ENCODE measurements around the gene MCUB. TPM values are rescaled to one million over a fixed set of nuclear protein-coding genes. Genes with fewer than 3 reads are reported as not detected.

Gene MCUB
- total RNA-seq, 1 experiment from 2014 or later, result 18.6 TPM

- TF ChIP-seq, protein P1, sequence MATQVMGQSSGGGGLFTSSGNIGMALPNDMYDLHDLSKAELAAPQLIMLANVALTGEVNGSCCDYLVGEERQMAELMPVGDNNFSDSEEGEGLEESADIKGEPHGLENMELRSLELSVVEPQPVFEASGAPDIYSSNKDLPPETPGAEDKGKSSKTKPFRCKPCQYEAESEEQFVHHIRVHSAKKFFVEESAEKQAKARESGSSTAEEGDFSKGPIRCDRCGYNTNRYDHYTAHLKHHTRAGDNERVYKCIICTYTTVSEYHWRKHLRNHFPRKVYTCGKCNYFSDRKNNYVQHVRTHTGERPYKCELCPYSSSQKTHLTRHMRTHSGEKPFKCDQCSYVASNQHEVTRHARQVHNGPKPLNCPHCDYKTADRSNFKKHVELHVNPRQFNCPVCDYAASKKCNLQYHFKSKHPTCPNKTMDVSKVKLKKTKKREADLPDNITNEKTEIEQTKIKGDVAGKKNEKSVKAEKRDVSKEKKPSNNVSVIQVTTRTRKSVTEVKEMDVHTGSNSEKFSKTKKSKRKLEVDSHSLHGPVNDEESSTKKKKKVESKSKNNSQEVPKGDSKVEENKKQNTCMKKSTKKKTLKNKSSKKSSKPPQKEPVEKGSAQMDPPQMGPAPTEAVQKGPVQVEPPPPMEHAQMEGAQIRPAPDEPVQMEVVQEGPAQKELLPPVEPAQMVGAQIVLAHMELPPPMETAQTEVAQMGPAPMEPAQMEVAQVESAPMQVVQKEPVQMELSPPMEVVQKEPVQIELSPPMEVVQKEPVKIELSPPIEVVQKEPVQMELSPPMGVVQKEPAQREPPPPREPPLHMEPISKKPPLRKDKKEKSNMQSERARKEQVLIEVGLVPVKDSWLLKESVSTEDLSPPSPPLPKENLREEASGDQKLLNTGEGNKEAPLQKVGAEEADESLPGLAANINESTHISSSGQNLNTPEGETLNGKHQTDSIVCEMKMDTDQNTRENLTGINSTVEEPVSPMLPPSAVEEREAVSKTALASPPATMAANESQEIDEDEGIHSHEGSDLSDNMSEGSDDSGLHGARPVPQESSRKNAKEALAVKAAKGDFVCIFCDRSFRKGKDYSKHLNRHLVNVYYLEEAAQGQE (IDR thresholded peaks at IDR 0.05; ENCODE audit: low read depth), result no peak
These were observed 113.3 kb downstream of the MCUB start (continued) for GRCh38 chr4:109673303-109673702.

- no peak overlapping the region for H3K27ac ChIP-seq (ENCODE audit: low read depth, low read length)
- H3K4me2 ChIP-seq (ENCODE audit: low read length), result no peak overlapping the region
- H3K4me1 ChIP-seq (ENCODE audit: control insufficient read depth in 1 of 2, insufficient read depth in 2 of 2, low read length in 2 of 2), result no peaks in the 10 kb centered on the region
- H3K9ac ChIP-seq (ENCODE audit: low read length), result no peak overlapping the region
- H4K20me1 ChIP-seq (ENCODE audit: insufficient read depth), result no peaks in the 10 kb centered on the region
- no peaks in the 10 kb centered on the region for H3K27me3 ChIP-seq (ENCODE audit: insufficient read depth, low read length)
- ChIA-PET RAD21 (ENCODE audit: low non-redundant PET in 1 of 2, low total read pairs in 2 of 2, uncharacterized antibody in 2 of 2, unreplicated experiment in 2 of 2) (no interaction called here), POLR2A (no interaction called here), CTCF (no interaction called here)
- BruUV-seq (replicated peaks), result no TSS peak
- TF ChIP-seq SRF (IDR thresholded peaks at IDR 0.05; ENCODE audit: low read depth), result no peak
- no peak for TF ChIP-seq POLR2A (IDR thresholded peaks at IDR 0.05; ENCODE audit: borderline replicate concordance, extremely low read depth, insufficient read depth, insufficient read length)
- no peak for TF ChIP-seq JUND (IDR thresholded peaks at IDR 0.05)
- TF ChIP-seq YY1 (IDR thresholded peaks at IDR 0.05; ENCODE audit: extremely low read depth, insufficient replicate concordance, low read depth, low read length), result no peak
- TF ChIP-seq EGR1 (IDR thresholded peaks at IDR 0.05; ENCODE audit: low read depth), result no peak
- TF ChIP-seq ELF1 (IDR thresholded peaks at IDR 0.05; ENCODE audit: borderline replicate concordance, low read depth), result no peak
- TF ChIP-seq ZFX (IDR thresholded peaks at IDR 0.05), result no peak
- no peak for TF ChIP-seq ZNF274 (IDR thresholded peaks at IDR 0.05; ENCODE audit: low read depth, low read length)
- no peak for TF ChIP-seq EZH2phosphoT487 (IDR thresholded peaks at IDR 0.05; ENCODE audit: borderline replicate concordance)
- TF ChIP-seq CBX3 (IDR thresholded peaks at IDR 0.05; ENCODE audit: low read depth), result no peak
- TF ChIP-seq TCF7L2 (IDR thresholded peaks at IDR 0.05; ENCODE audit: borderline replicate concordance, extremely low read depth, insufficient read depth, insufficient read length), result no peak
- no peak for TF ChIP-seq CEBPB (IDR thresholded peaks at IDR 0.05; ENCODE audit: low read depth)
- TF ChIP-seq RAD21 (IDR thresholded peaks at IDR 0.05; ENCODE audit: low read depth), result no peak
- no peak for TF ChIP-seq FOSL1 (IDR thresholded peaks at IDR 0.05; ENCODE audit: low read depth)
- TF ChIP-seq, protein P2, sequence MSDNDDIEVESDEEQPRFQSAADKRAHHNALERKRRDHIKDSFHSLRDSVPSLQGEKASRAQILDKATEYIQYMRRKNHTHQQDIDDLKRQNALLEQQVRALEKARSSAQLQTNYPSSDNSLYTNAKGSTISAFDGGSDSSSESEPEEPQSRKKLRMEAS (IDR thresholded peaks at IDR 0.05), result no peak
- TF ChIP-seq SIN3A (IDR thresholded peaks at IDR 0.05; ENCODE audit: low read depth), result no peak
- no peak overlapping the region for H2AFZ ChIP-seq (ENCODE audit: low read depth, low read length, poor library complexity, severe bottlenecking)
- H3K4me3 ChIP-seq (replicated peaks in 1 of 2; ENCODE audit: low read depth in 1 of 2, low read length in 2 of 2), result no peak overlapping the region
- H3K9me3 ChIP-seq (ENCODE audit: control insufficient read depth in 1 of 2, insufficient read depth in 1 of 2, low read depth in 1 of 2, low read length in 2 of 2), result peaks cover 0 to 4% of the 10 kb centered on the region in 2 experiments; a peak in 1 of 4 replicates
- DNase-seq (ENCODE audit: low read depth, low spot score) (no peak), ATAC-seq (no peak)
- no peaks in the 10 kb centered on the region for H3K9me2 ChIP-seq (ENCODE audit: insufficient read depth)
- H3K79me2 ChIP-seq (ENCODE audit: insufficient read depth, low read length), result no peaks in the 10 kb centered on the region
- no peaks in the 10 kb centered on the region for H3K36me3 ChIP-seq (ENCODE audit: control insufficient read depth in 1 of 2, insufficient read depth in 2 of 2, low read length in 2 of 2)
- intact Hi-C loops (cut with micrococcal nuclease), result no loop called here
These were observed 115.1 kb downstream of the MCUB start for GRCh38 chr4:109675181-109675580.
